ENCODE data around the gene STRBP.

GRCh38 chr9:123083680-123084079, 184.7 kb downstream of the STRBP start:
- TF ChIP-seq CTCF (IDR thresholded peaks at IDR 0.05), result no peak
- no peak for TF ChIP-seq POLR2AphosphoS5 (IDR thresholded peaks at IDR 0.05)

All from prostate gland (tissue), 2 donors.